Lower leg skin (tissue), 3 donors: ENCODE measurements around the gene PLCXD1.
"Not testable (repeated sequence)": the region's sequence is repeated elsewhere in the genome, so short reads cannot be mapped to it uniquely, and the experiment has no call there.

Experiments used
- POLR2A ChIP-seq, 2 donors: fragments of 450-650 bp; IDR thresholded peaks; one replicate each; pipeline ENCODE4 v1.6.1; 2016 to 2017; ENCODE audit warnings: antibody characterized with exemption in 2 of 2, mild to moderate bottlenecking in 1 of 2, moderate library complexity in 1 of 2
- TF ChIP-seq, protein P1 (sequence below), 3 donors: fragments of 450-650 bp; IDR thresholded peaks; one replicate each; pipeline ENCODE4 v1.5.1; 2016; ENCODE audit warnings: antibody characterized with exemption in 3 of 3, mild to moderate bottlenecking in 3 of 3, moderate library complexity in 2 of 3

DNA sequence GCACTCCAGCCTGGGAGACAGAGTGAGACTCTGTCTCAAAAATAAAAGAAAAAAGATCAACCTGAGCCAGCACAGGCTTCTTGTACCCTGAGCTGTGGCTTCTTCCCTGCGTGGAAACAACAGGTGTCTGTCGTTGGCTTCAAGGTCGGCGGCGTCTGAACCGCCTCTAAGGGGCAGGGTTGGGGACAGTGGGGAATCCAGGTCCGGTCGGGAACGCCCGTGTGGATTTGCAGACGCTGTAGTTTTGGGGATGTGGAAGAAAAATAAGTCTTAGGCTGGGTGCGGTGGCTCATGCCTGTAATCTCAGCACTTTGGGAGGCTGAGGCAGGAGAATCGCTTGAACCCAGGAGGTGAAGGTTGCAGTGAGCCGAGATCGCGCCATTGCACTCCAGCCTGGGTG lies 17.2 kb upstream of the PLCXD1 start:
- TF ChIP-seq, protein P1, sequence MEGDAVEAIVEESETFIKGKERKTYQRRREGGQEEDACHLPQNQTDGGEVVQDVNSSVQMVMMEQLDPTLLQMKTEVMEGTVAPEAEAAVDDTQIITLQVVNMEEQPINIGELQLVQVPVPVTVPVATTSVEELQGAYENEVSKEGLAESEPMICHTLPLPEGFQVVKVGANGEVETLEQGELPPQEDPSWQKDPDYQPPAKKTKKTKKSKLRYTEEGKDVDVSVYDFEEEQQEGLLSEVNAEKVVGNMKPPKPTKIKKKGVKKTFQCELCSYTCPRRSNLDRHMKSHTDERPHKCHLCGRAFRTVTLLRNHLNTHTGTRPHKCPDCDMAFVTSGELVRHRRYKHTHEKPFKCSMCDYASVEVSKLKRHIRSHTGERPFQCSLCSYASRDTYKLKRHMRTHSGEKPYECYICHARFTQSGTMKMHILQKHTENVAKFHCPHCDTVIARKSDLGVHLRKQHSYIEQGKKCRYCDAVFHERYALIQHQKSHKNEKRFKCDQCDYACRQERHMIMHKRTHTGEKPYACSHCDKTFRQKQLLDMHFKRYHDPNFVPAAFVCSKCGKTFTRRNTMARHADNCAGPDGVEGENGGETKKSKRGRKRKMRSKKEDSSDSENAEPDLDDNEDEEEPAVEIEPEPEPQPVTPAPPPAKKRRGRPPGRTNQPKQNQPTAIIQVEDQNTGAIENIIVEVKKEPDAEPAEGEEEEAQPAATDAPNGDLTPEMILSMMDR (IDR thresholded peaks at IDR 0.05): not testable (repeated sequence)
- TF ChIP-seq POLR2A (IDR thresholded peaks at IDR 0.05): not testable (repeated sequence)
